ENCODE results near the gene PKD1. TPM values are rescaled to one million over a fixed set of nuclear protein-coding genes. Genes with fewer than 3 reads are reported as not detected.

Gene PKD1
- polyA plus RNA-seq, 4 donors = 55.0 to 101 (median 69.2) TPM

- DNase-seq (ENCODE audit: low read depth in 4 of 4, low spot score in 3 of 4) = no peak
Measured at GRCh38 chr16:2170587-2171435, 35.1 kb upstream of the PKD1 start.

GRCh38 chr16:2170080-2170479 lies 34.4 kb upstream of the PKD1 start:
- no peak for DNase-seq (ENCODE audit: low read depth in 4 of 4, low spot score in 3 of 4)

GRCh38 chr16:2167068-2167638 lies 31.5 kb upstream of the PKD1 start:
- DNase-seq (ENCODE audit: low read depth in 4 of 4, low spot score in 3 of 4) = no peak

- DNase-seq (ENCODE audit: low read depth in 4 of 4, low spot score in 3 of 4) = no peak
Measured at GRCh38 chr16:2166263-2167067, 30.8 kb upstream of the PKD1 start.

GRCh38 chr16:2165861-2166260 lies 30.2 kb upstream of the PKD1 start:
- no peak for DNase-seq (ENCODE audit: low read depth in 4 of 4, low spot score in 3 of 4)

- no peak for DNase-seq (ENCODE audit: low read depth in 4 of 4, low spot score in 3 of 4)
Measured at GRCh38 chr16:2163211-2163881, 27.6 kb upstream of the PKD1 start.

- DNase-seq (ENCODE audit: low read depth in 4 of 4, low spot score in 3 of 4) = no peak
Measured at GRCh38 chr16:2162676-2163118, 27.0 kb upstream of the PKD1 start.

- no peak for DNase-seq (ENCODE audit: low read depth in 4 of 4, low spot score in 3 of 4)
Measured at GRCh38 chr16:2161911-2162310, 26.2 kb upstream of the PKD1 start.

- DNase-seq (ENCODE audit: low read depth in 4 of 4, low spot score in 3 of 4) = no peak
Measured at GRCh38 chr16:2160915-2161551, 25.3 kb upstream of the PKD1 start.

- DNase-seq (ENCODE audit: low read depth in 4 of 4, low spot score in 3 of 4) = no peak
Measured at GRCh38 chr16:2159175-2159838, 23.6 kb upstream of the PKD1 start.

- DNase-seq (ENCODE audit: low read depth in 4 of 4, low spot score in 3 of 4) = no peak
Measured at GRCh38 chr16:2158262-2158638, 22.6 kb upstream of the PKD1 start.

GRCh38 chr16:2157480-2158261 lies 22.0 kb upstream of the PKD1 start:
- DNase-seq (ENCODE audit: low read depth in 4 of 4, low spot score in 3 of 4) = no peak

- no peak for DNase-seq (ENCODE audit: low read depth in 4 of 4, low spot score in 3 of 4)
Measured at GRCh38 chr16:2156849-2157224, 21.1 kb upstream of the PKD1 start.

- no peak for DNase-seq (ENCODE audit: low read depth in 4 of 4, low spot score in 3 of 4)
Measured at GRCh38 chr16:2155977-2156848, 20.5 kb upstream of the PKD1 start.

- DNase-seq (ENCODE audit: low read depth in 4 of 4, low spot score in 3 of 4) = peak; percentile 98 to 100 (median 100)
Measured at GRCh38 chr16:2155091-2155950, 19.6 kb upstream of the PKD1 start, which contains the start of gene TRAF7. Gene TRAF7, plus strand, starts transcription at chr16:2155782. Its CDS starts 8,139 bp downstream, at chr16:2163921.

- no peak for DNase-seq (ENCODE audit: low read depth in 4 of 4, low spot score in 3 of 4)
Measured at GRCh38 chr16:2154533-2155090, 18.9 kb upstream of the PKD1 start.

Data from right renal pelvis (tissue), 4 donors.